Right lobe of liver (tissue), 6 donors: ENCODE measurements around the gene CRYBB1. TPM values are rescaled to one million over a fixed set of nuclear protein-coding genes. Genes with fewer than 3 reads are reported as not detected.

ENCODE experiments used
- ATAC-seq, 4 donors: fragments of 200-7000 bp; cut with Tn5 transposase; one replicate each; pipeline ENCODE4 v1.9.1; 2020; ENCODE audit warnings: mild to moderate bottlenecking in 4 of 4, moderate library complexity in 4 of 4
- DNase-seq, 3 donors: peaks; one replicate each; pipeline ENCODE4 v3.0.0-alpha.2; 2020
- H3K27ac ChIP-seq, 3 donors: fragments of 200-600 bp; one replicate each; pipeline ENCODE4 v1.8.0; 2022
- H3K27me3 ChIP-seq, 2 donors: fragments of 200-600 bp; one replicate each; pipeline ENCODE4 v1.8.0; 2022
- H3K36me3 ChIP-seq, 4 donors: fragments of 200-600 bp; sonication (generic) in 1 of 4; one replicate each; pipeline versions ENCODE4 v1.5.1 to v1.8.0; 2017 to 2022; ENCODE audit warnings: control low read depth in 1 of 4
- H3K4me1 ChIP-seq, 4 donors: fragments of 200-600 bp; sonication (generic) in 1 of 4; one replicate each; pipeline versions ENCODE4 v1.5.1 to v1.8.0; 2017 to 2022; ENCODE audit warnings: control low read depth in 1 of 4
- H3K4me3 ChIP-seq, 3 donors: fragments of 200-600 bp; one replicate each; pipeline ENCODE4 v1.8.0; 2022
- H3K9me3 ChIP-seq, 4 donors: fragments of 200-600 bp; sonication (generic) in 1 of 4; one replicate each; pipeline versions ENCODE4 v1.5.1 to v1.8.0; 2017 to 2022; ENCODE audit warnings: control low read depth in 1 of 4
- CTCF ChIP-seq, 4 donors: fragments of 200-600 bp in 3 of 4; fragments of 450-650 bp in 1 of 4; IDR thresholded peaks; one replicate each; pipeline versions ENCODE4 v1.5.1 to v1.8.0; 2016 to 2022; ENCODE audit warnings: antibody characterized with exemption in 4 of 4, mild to moderate bottlenecking in 2 of 4
- POLR2A ChIP-seq: fragments of 450-650 bp; IDR thresholded peaks from one replicate; pipeline ENCODE4 v1.6.1; 2017; ENCODE audit warnings: antibody characterized with exemption, mild to moderate bottlenecking
- WGBS: methylation state at CpG from one replicate; pipeline ENCODE4 v1.1.6; 2018; ENCODE audit warnings: low coverage, low lambda C conversion rate; ENCODE audit not compliant: insufficient coverage; ENCODE audit errors: missing lambda C conversion rate; 5-methylcytosine and 5-hydroxymethylcytosine counted together
- intact Hi-C, 2 donors: fragments of 100-400 bp; cut with DNase I; formaldehyde crosslinking; loops; one replicate each; pipeline versions ENCODE4 v1.11.2 to v1.14.1; 2022
- microRNA counts: library from miRNA; unstranded; fragments of <30 nt; microRNA quantifications from one replicate; lab custom pipeline; 2016
- microRNA-seq, 2 donors: library from miRNA; unstranded; fragments of <30 nt; microRNA quantifications; one replicate each; pipeline ENCODE4, GENCODE V29; 2019 to 2020
- small RNA-seq, 2 experiments: library from RNA; depleted of rRNA; stranded (forward); fragments of <200 nt; gene quantifications; one replicate each; pipeline ENCODE3, GENCODE V24; 2016
- total RNA-seq, 6 experiments: library from RNA; depleted of rRNA in 2 of 6; stranded (reverse); fragments of >200 nt in 2 of 6; fragmentation: NEBNext Ultra II Directional in 3 of 6; extraction: Animal tissue kit (Norgen Biotek cat#: 25700) in 3 of 6; gene quantifications; one replicate each; pipeline versions ENCODE4 v1.1.0 to v1.2.4, GENCODE V29; 2016 to 2023
- donor health status: DM: no; HTN: yes; CAD: no.
- donor health status: DM: no; HTN: no; CAD: no.
- donor health status: DM: no; HTN: no; CAD: no.
- donor health status: DM: no; HTN: yes; CAD: no.
- donor health status: DM: no; HTN: yes; CAD: no.

CRYBB1 gene
- total RNA-seq, 6 experiments from 2014 or later = 0.53 to 0.59 TPM; not detected in 4

GRCh38 chr22:26552466-26552865 is 65.4 kb downstream of the CRYBB1 start:
- no peak for ATAC-seq
- intact Hi-C loops = no loop called here
- H3K36me3 ChIP-seq = no peaks in the 10 kb centered on the region
- WGBS = 68% methylated on average over 8 of the region's 10 CpGs
- H3K4me3 ChIP-seq = no peak overlapping the region
- H3K4me1 ChIP-seq = peaks cover 0 to 84% (median 29%) of the 10 kb centered on the region in 4 donors
- peak overlapping the region; percentile 26 to 95 (median 29) for H3K27ac ChIP-seq
- no peaks in the 10 kb centered on the region for H3K27me3 ChIP-seq
- no peak for TF ChIP-seq CTCF (IDR thresholded peaks at IDR 0.05)
- TF ChIP-seq POLR2A = no peak
- no peak for DNase-seq
- H3K9me3 ChIP-seq = no peaks in the 10 kb centered on the region

- 83% methylated on average over 1 of the region's 2 CpGs for WGBS
- Histone ChIP-seq H3K27ac (peak overlapping the region; percentile 61 to 95 (median 61)), H3K4me1 (peaks cover 0 to 84% (median 25%) of the 10 kb centered on the region in 4 donors), H3K36me3 (no peaks in the 10 kb centered on the region), H3K9me3 (no peaks in the 10 kb centered on the region), H3K27me3 (no peaks in the 10 kb centered on the region), H3K4me3 (no peak overlapping the region)
- ATAC-seq (no peak), DNase-seq (no peak)
- intact Hi-C loops = no loop called here
- no peak for TF ChIP-seq CTCF (IDR thresholded peaks at IDR 0.05)
- TF ChIP-seq POLR2A = no peak
These were observed 66.3 kb downstream of the CRYBB1 start for GRCh38 chr22:26551568-26551967.

DNA sequence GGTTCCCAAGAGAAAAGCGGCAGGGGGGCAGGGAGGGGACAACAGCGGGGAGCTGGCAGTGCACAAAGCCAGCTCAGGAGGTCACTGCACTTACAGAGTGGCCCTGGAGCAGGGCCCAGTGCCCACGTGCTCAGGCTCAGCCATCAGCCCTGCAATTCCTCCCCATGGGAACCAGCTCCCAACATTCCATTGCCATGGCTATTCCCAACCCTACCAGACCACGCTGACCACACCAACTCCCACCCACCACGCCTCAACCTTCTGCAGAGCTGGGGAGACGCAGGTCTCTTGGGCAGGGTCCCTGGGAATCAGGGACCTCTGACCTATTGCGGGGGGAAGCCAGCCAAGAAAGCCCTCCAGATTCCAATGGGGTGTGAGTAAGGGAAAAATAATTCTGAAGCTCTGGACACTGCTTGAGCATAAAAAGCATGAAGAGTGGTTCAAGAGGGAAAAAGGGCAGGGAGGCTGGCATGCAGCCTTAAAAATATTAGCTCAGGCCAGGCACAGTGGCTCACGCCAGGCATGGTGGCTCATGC is 67.3 kb downstream of the CRYBB1 start:
- intact Hi-C loops = no loop called here
- DNase-seq (peak; percentile 87 to 94 (median 93)), ATAC-seq (peak; percentile 83 to 89 (median 86))
- H3K27me3 ChIP-seq = no peaks in the 10 kb centered on the region
- 21% methylated on average over 5 of the region's 8 CpGs for WGBS
- peaks cover 0 to 77% (median 20%) of the 10 kb centered on the region in 4 donors for H3K4me1 ChIP-seq
- no peak overlapping the region for H3K4me3 ChIP-seq
- H3K9me3 ChIP-seq = no peaks in the 10 kb centered on the region
- H3K27ac ChIP-seq = peak overlapping the region; percentile 61 to 95 (median 62)
- no peaks in the 10 kb centered on the region for H3K36me3 ChIP-seq
- no peak for TF ChIP-seq POLR2A

GRCh38 chr22:26549902-26550497 is 67.8 kb downstream of the CRYBB1 start:
- ATAC-seq (peak; percentile 8 to 61 (median 48)), DNase-seq (no peak)
- 52% methylated on average over 4 of the region's 4 CpGs for WGBS
- Histone ChIP-seq H3K4me1 (peaks cover 0 to 74% (median 17%) of the 10 kb centered on the region in 4 donors), H3K27ac (peak overlapping the region; percentile 61 to 95 (median 62)), H3K4me3 (no peak overlapping the region), H3K36me3 (no peaks in the 10 kb centered on the region), H3K27me3 (no peaks in the 10 kb centered on the region), H3K9me3 (no peaks in the 10 kb centered on the region)
- intact Hi-C loops = no loop called here
- TF ChIP-seq CTCF (IDR thresholded peaks at IDR 0.05) (no peak), POLR2A (no peak)

MicroRNAs within 50 kb of the gene (microRNA counts, 767-probe panel; counts per million panel counts)
- microRNA hsa-miR-548j (lab: Ali Mortazavi, UCI) = 237 counts per million

Small RNA genes within 50 kb of the gene (microRNA-seq; reads per million reads assigned to microRNA genes)
- 24.6 to 27.7 reads per million in 2 donors for gene MIR548J

Small RNA genes within 50 kb of the gene (small RNA-seq; reads per million reads assigned to genes)
- gene MIR548J (0.39 to 0.48 reads per million in 2 experiments), gene RF01874 (0 reads per million in 2 experiments)

Other genes starting within 250 kb of the CRYBB1 start
- gene ASPHD2, start 188.8 kb downstream of the CRYBB1 start, total RNA-seq = under 1 TPM in 3 of 6 experiments, not detected in 3; 0.07 to 0.38 (median 0.12) TPM
- 10 to 100 TPM; 10.7 to 13.8 (median 12.6) TPM for gene HPS4, start 134.2 kb downstream of the CRYBB1 start, total RNA-seq
- gene SRRD, start 134.2 kb downstream of the CRYBB1 start, total RNA-seq = 10 to 100 TPM; 11.4 to 15.2 (median 11.8) TPM
- gene TFIP11, start 105.6 kb downstream of the CRYBB1 start, total RNA-seq = 10 to 100 TPM; 17.0 to 24.1 (median 21.6) TPM
- 100 to 1,000 TPM in 2 of 6 experiments, 10 to 100 TPM in 4; 53.2 to 117 (median 66.9) TPM for gene TPST2, start 27.9 kb downstream of the CRYBB1 start, total RNA-seq
- gene CRYBA4, start 3.9 kb upstream of the CRYBB1 start, total RNA-seq = not detected
- 1 to 10 TPM in 1 of 6 experiments, under 1 TPM in 5; 0.19 to 3.2 (median 0.47) TPM for gene MIAT, start 39.6 kb upstream of the CRYBB1 start, total RNA-seq